Hepatocyte (in vitro differentiated cells): ENCODE results near the gene FLOT1.

ENCODE experiments used
- EZH2 ChIP-seq: fragments of 200-600 bp; sonication (generic); IDR thresholded peaks from 2 replicates; pipeline ENCODE4 v1.6.1; 2016; ENCODE audit warnings: antibody characterized with exemption, mild to moderate bottlenecking, borderline replicate concordance
- EZH2phosphoT487 ChIP-seq: fragments of 200-600 bp; sonication (generic); IDR thresholded peaks from one replicate; pipeline ENCODE4 v1.6.1; 2018; ENCODE audit warnings: antibody characterized with exemption, mild to moderate bottlenecking, low read depth, moderate library complexity; ENCODE audit not compliant: unreplicated experiment, severe bottlenecking
- TF ChIP-seq, protein P1 (sequence below): fragments of 200-600 bp; sonication (generic); IDR thresholded peaks from 2 replicates; pipeline ENCODE4 v1.5.1; 2016; ENCODE audit warnings: antibody characterized with exemption, mild to moderate bottlenecking; ENCODE audit not compliant: poor library complexity

GRCh38 chr6:30687659-30688431 is 54.6 kb downstream of the FLOT1 start:
- TF ChIP-seq, protein P1, sequence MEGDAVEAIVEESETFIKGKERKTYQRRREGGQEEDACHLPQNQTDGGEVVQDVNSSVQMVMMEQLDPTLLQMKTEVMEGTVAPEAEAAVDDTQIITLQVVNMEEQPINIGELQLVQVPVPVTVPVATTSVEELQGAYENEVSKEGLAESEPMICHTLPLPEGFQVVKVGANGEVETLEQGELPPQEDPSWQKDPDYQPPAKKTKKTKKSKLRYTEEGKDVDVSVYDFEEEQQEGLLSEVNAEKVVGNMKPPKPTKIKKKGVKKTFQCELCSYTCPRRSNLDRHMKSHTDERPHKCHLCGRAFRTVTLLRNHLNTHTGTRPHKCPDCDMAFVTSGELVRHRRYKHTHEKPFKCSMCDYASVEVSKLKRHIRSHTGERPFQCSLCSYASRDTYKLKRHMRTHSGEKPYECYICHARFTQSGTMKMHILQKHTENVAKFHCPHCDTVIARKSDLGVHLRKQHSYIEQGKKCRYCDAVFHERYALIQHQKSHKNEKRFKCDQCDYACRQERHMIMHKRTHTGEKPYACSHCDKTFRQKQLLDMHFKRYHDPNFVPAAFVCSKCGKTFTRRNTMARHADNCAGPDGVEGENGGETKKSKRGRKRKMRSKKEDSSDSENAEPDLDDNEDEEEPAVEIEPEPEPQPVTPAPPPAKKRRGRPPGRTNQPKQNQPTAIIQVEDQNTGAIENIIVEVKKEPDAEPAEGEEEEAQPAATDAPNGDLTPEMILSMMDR, result peak; percentile 22
- TF ChIP-seq EZH2 (no peak), EZH2phosphoT487 (no peak)
